ENCODE measurements around the gene COL26A1. TPM values are rescaled to one million over a fixed set of nuclear protein-coding genes. Genes with fewer than 3 reads are reported as not detected.
"Not testable (repeated sequence)": the region's sequence is repeated elsewhere in the genome, so short reads cannot be mapped to it uniquely, and the experiment has no call there.

The COL26A1 gene
- total RNA-seq, 1 donor from 2014 or later = not detected

- intact Hi-C loops (cut with micrococcal nuclease) = no loop called here
- Mint-ChIP-seq H3K36me3 (ENCODE audit: low read depth) (no peaks in the 10 kb centered on the region), H3K27me3 (peaks cover 4% of the 10 kb centered on the region), H3K9me3 (no peaks in the 10 kb centered on the region), H3K4me1 (no peaks in the 10 kb centered on the region), H3K4me3 (no peak overlapping the region), H3K27ac (no peak overlapping the region)
- DNase-seq (no peak), ATAC-seq (ENCODE audit: low read depth) (no peak)
- no peak for TF ChIP-seq CTCF (IDR thresholded peaks at IDR 0.05)
- POLR2A ChIA-PET = no interaction called here
- CTCF ChIA-PET = no interaction called here
These were observed 19.8 kb upstream of the COL26A1 start for GRCh38 chr7:101342892-101343291.

GRCh38 chr7:101347477-101347876 is 15.2 kb upstream of the COL26A1 start:
- Mint-ChIP-seq H3K36me3 (ENCODE audit: low read depth) (no peaks in the 10 kb centered on the region), H3K9me3 (no peaks in the 10 kb centered on the region), H3K4me1 (no peaks in the 10 kb centered on the region), H3K27ac (no peak overlapping the region), H3K4me3 (no peak overlapping the region), H3K27me3 (peaks cover 14% of the 10 kb centered on the region)
- intact Hi-C loops (cut with micrococcal nuclease) = no loop called here
- no peak for TF ChIP-seq CTCF (IDR thresholded peaks at IDR 0.05)
- DNase-seq (no peak), ATAC-seq (ENCODE audit: low read depth) (no peak)
- ChIA-PET CTCF (no interaction called here), POLR2A (interaction anchor here (0.5 kb wide), 1 partner anchor 94 kb away, joined by 3 read pairs; no protein-coding TSS in a partner anchor)

- H3K4me1 Mint-ChIP-seq; DNase-seq; POLR2A ChIA-PET; H3K27ac Mint-ChIP-seq; CTCF ChIA-PET; ATAC-seq (ENCODE audit: low read depth); intact Hi-C loops (cut with micrococcal nuclease); H3K36me3 Mint-ChIP-seq (ENCODE audit: low read depth); H3K9me3 Mint-ChIP-seq; H3K4me3 Mint-ChIP-seq: not testable (repeated sequence)
- H3K27me3 Mint-ChIP-seq = peaks cover 17% of the 10 kb centered on the region
These were observed 14.1 kb upstream of the COL26A1 start for GRCh38 chr7:101348456-101349067.

- H3K4me3 Mint-ChIP-seq; H3K4me1 Mint-ChIP-seq; ATAC-seq (ENCODE audit: low read depth); H3K9me3 Mint-ChIP-seq; CTCF ChIA-PET; POLR2A ChIA-PET; H3K36me3 Mint-ChIP-seq (ENCODE audit: low read depth); H3K27ac Mint-ChIP-seq; DNase-seq; intact Hi-C loops (cut with micrococcal nuclease): not testable (repeated sequence)
- peaks cover 17% of the 10 kb centered on the region for H3K27me3 Mint-ChIP-seq
These were observed 13.4 kb upstream of the COL26A1 start for GRCh38 chr7:101349300-101349699.

- Mint-ChIP-seq H3K4me3 (no peak overlapping the region), H3K9me3 (no peaks in the 10 kb centered on the region), H3K36me3 (ENCODE audit: low read depth) (no peaks in the 10 kb centered on the region), H3K27me3 (peaks cover 25% of the 10 kb centered on the region), H3K4me1 (no peaks in the 10 kb centered on the region), H3K27ac (no peak overlapping the region)
- CTCF ChIA-PET = no interaction called here
- ATAC-seq (ENCODE audit: low read depth) (no peak), DNase-seq (no peak)
- TF ChIP-seq CTCF (IDR thresholded peaks at IDR 0.05) = no peak
- POLR2A ChIA-PET = no interaction called here
- intact Hi-C loops (cut with micrococcal nuclease) = no loop called here
These were observed 9.8 kb upstream of the COL26A1 start for GRCh38 chr7:101352920-101353308.

- Mint-ChIP-seq H3K27me3 (peaks cover 15% of the 10 kb centered on the region), H3K9me3 (no peaks in the 10 kb centered on the region), H3K4me1 (peaks cover 4% of the 10 kb centered on the region), H3K27ac (no peak overlapping the region), H3K36me3 (ENCODE audit: low read depth) (no peaks in the 10 kb centered on the region), H3K4me3 (no peak overlapping the region)
- ChIA-PET CTCF (no interaction called here), POLR2A (no interaction called here)
- DNase-seq (no peak), ATAC-seq (ENCODE audit: low read depth) (no peak)
- intact Hi-C loops (cut with micrococcal nuclease) = no loop called here
- TF ChIP-seq CTCF (IDR thresholded peaks at IDR 0.05) = no peak
These were observed 5.2 kb upstream of the COL26A1 start for GRCh38 chr7:101357433-101357832.

All from activated B cell treated with CpG ODN at 0.5 μM for 24 hours (primary cell).